CD4-positive, alpha-beta T cell treated with Interleukin-12 subunit alpha and Interleukin-12 subunit beta, for 1 hour (primary cell): Measurements from ENCODE around the gene MET.
"Not testable (repeated sequence)": the region's sequence is repeated elsewhere in the genome, so short reads cannot be mapped to it uniquely, and the experiment has no call there.

Experiments used
- DNase-seq: peaks from one replicate; pipeline ENCODE4 v3.0.0-alpha.2; 2020

MET gene

GRCh38 chr7:116698930-116699721 is 27.1 kb downstream of the MET start:
- no peak for DNase-seq

- DNase-seq = no peak
These were observed 27.7 kb downstream of the MET start for GRCh38 chr7:116699722-116700120.

- no peak for DNase-seq
These were observed 30.2 kb downstream of the MET start for GRCh38 chr7:116702046-116702785.

GRCh38 chr7:116704650-116705228 is 32.7 kb downstream of the MET start:
- no peak for DNase-seq

GRCh38 chr7:116705419-116705818 is 33.4 kb downstream of the MET start:
- DNase-seq = no peak

- DNase-seq = no peak
These were observed 34.7 kb downstream of the MET start for GRCh38 chr7:116706668-116707126.

- DNase-seq = no peak
These were observed 35.3 kb downstream of the MET start for GRCh38 chr7:116707289-116707688.

GRCh38 chr7:116708248-116708647 is 36.3 kb downstream of the MET start:
- DNase-seq = no peak

GRCh38 chr7:116708861-116709260 is 36.9 kb downstream of the MET start:
- no peak for DNase-seq

- DNase-seq = no peak
These were observed 37.3 kb downstream of the MET start for GRCh38 chr7:116709336-116709735.

- no peak for DNase-seq
These were observed 38.9 kb downstream of the MET start for GRCh38 chr7:116710764-116711452.

GRCh38 chr7:116711790-116712189 is 39.8 kb downstream of the MET start:
- no peak for DNase-seq

GRCh38 chr7:116713500-116713899 is 41.5 kb downstream of the MET start:
- DNase-seq = no peak

- DNase-seq = no peak
These were observed 41.9 kb downstream of the MET start for GRCh38 chr7:116713918-116714317.

GRCh38 chr7:116715077-116715476 is 43.1 kb downstream of the MET start:
- no peak for DNase-seq

GRCh38 chr7:116717137-116717536 is 45.1 kb downstream of the MET start:
- no peak for DNase-seq

GRCh38 chr7:116723959-116724529 is 52.0 kb downstream of the MET start:
- DNase-seq = not testable (repeated sequence)

GRCh38 chr7:116724560-116725231 is 52.7 kb downstream of the MET start:
- no peak for DNase-seq

GRCh38 chr7:116726149-116726548 is 54.2 kb downstream of the MET start:
- DNase-seq = no peak

GRCh38 chr7:116726713-116727431 is 54.9 kb downstream of the MET start:
- no peak for DNase-seq

- no peak for DNase-seq
These were observed 55.5 kb downstream of the MET start for GRCh38 chr7:116727432-116728009.
